HepG2 (cell line): ENCODE data around the gene KSR1. TPM values are rescaled to one million over a fixed set of nuclear protein-coding genes. Genes with fewer than 3 reads are reported as not detected.

Experiments used
- ATAC-seq: fragments of 200-7000 bp; cut with Tn5 transposase; 3 replicates; pipeline ENCODE4 v1.9.1; 2020; ENCODE audit warnings: mild to moderate bottlenecking, moderate library complexity
- BruUV-seq: library from RNA; stranded (reverse); fragments of 400-500 nt; replicated peaks from 2 replicates; lab custom pipeline; 2021; lab: Mats Ljungman, UMichigan
- CTCF ChIA-PET: fragments of 300-600 bp; formaldehyde crosslinking; extraction: SDS; loops from one replicate; lab custom pipeline; 2021; ENCODE audit warnings: low total read pairs, inconsistent platforms, low intra/inter-chr PET ratio; lab: Yijun Ruan, JAX
- POLR2A ChIA-PET: fragments of 350-600 bp; sonication (Branson Sonifier 250); formaldehyde crosslinking; loops from one replicate; lab custom pipeline; 2020; ENCODE audit warnings: antibody characterized with exemption, inconsistent platforms; lab: Yijun Ruan, JAX
- DNase-seq: peaks from one replicate; pipeline ENCODE4 v3.0.0-alpha.2; 2015; ENCODE audit warnings: low spot score
- FAIRE-seq: peaks from 3 replicates; lab custom pipeline; 2011; peaks lifted over from hg19 to GRCh38; lab: Jason Lieb, UNC
- H2AFZ ChIP-seq: one replicate; pipeline ENCODE4 v1.6.1; 2011; ENCODE audit warnings: low read length, inconsistent platforms
- H3K27ac ChIP-seq: fragments of 300-600 bp; 3 replicates; pipeline ENCODE4 v1.8.0; 2011; ENCODE audit warnings: mixed run types, mild to moderate bottlenecking, mixed read lengths, low read length, inconsistent platforms; ENCODE audit not compliant: insufficient read depth; ENCODE audit errors: extremely low read length
- H3K27me3 ChIP-seq, 2 experiments: fragments of 200-600 bp in 1 of 2; 2 replicates in 1 of 2; 3 replicates in 1 of 2; pipeline versions ENCODE4 v1.6.0 to v1.8.0; 2011; ENCODE audit warnings: low read length in 2 of 2, mild to moderate bottlenecking in 2 of 2, moderate library complexity in 2 of 2, inconsistent platforms in 1 of 2; ENCODE audit not compliant: insufficient read depth in 2 of 2, control insufficient read depth in 1 of 2
- H3K36me3 ChIP-seq, 2 experiments: fragments of 200-600 bp in 1 of 2; replicated peaks in 1 of 2; 2 replicates in 1 of 2; 3 replicates in 1 of 2; pipeline versions ENCODE4 v1.5.1 to v1.8.0; 2011; ENCODE audit warnings: low read length in 2 of 2, inconsistent platforms in 1 of 2; ENCODE audit not compliant: insufficient read depth in 2 of 2, control insufficient read depth in 1 of 2
- H3K4me1 ChIP-seq: 2 replicates; pipeline ENCODE4 v1.5.1; 2012; ENCODE audit warnings: low read length, inconsistent platforms; ENCODE audit not compliant: insufficient read depth
- H3K4me2 ChIP-seq: 2 replicates; pipeline ENCODE4 v1.6.0; 2011; ENCODE audit warnings: low read depth, low read length, inconsistent platforms
- H3K4me3 ChIP-seq, 3 experiments: fragments of 200-600 bp in 1 of 3; sonication (generic), shearing (Covaris generic) in 1 of 3; replicated peaks in 1 of 3; 2 replicates each; pipeline ENCODE4 v1.5.1; 2011 to 2016; ENCODE audit warnings: low read length in 3 of 3, inconsistent platforms in 2 of 3, low read depth in 2 of 3, mild to moderate bottlenecking in 2 of 3, control low read depth in 1 of 3, mixed read lengths in 1 of 3; ENCODE audit not compliant: insufficient read depth in 1 of 3
- H3K79me2 ChIP-seq: one replicate; pipeline ENCODE4 v1.6.1; 2011; ENCODE audit warnings: low read length, inconsistent platforms; ENCODE audit not compliant: insufficient read depth
- H3K9ac ChIP-seq: 2 replicates; pipeline ENCODE4 v1.6.0; 2011; ENCODE audit warnings: mild to moderate bottlenecking, low read depth, low read length, inconsistent platforms; ENCODE audit not compliant: insufficient read depth
- H3K9me3 ChIP-seq: 2 replicates; pipeline ENCODE4 v1.5.1; 2012; ENCODE audit warnings: mild to moderate bottlenecking, low read length
- H4K20me1 ChIP-seq: 2 replicates; pipeline ENCODE4 v1.6.0; 2011; ENCODE audit warnings: inconsistent platforms, mild to moderate bottlenecking, low read length, moderate library complexity; ENCODE audit not compliant: insufficient read depth
- ARID2 ChIP-seq: sonication (generic); formaldehyde crosslinking; IDR thresholded peaks from 2 replicates; pipeline ENCODE4 v1.8.1; 2022; ENCODE audit warnings: mild to moderate bottlenecking, missing genetic modification reagents, borderline replicate concordance
- CENPT ChIP-seq: sonication (generic); formaldehyde crosslinking; IDR thresholded peaks from 2 replicates; pipeline ENCODE4 v1.8.0; 2022; ENCODE audit warnings: low read depth, mild to moderate bottlenecking, moderate library complexity, missing genetic modification reagents
- ELK4 ChIP-seq: sonication (generic); formaldehyde crosslinking; IDR thresholded peaks from 2 replicates; pipeline ENCODE4 v1.9.0; 2021; ENCODE audit warnings: missing genetic modification reagents, borderline replicate concordance
- FOXA1 ChIP-seq, 2 experiments: fragments of 450-650 bp in 1 of 2; sonication (generic) in 1 of 2; formaldehyde crosslinking in 1 of 2; IDR thresholded peaks; 2 replicates each; pipeline versions ENCODE4 v1.4.0 to v1.6.1; 2016 to 2020; ENCODE audit warnings: missing genetic modification reagents in 1 of 2
- HOMEZ ChIP-seq: IDR thresholded peaks from 2 replicates; pipeline ENCODE4 v1.6.1; 2016; ENCODE audit warnings: low read depth
- JDP2 ChIP-seq: sonication (generic); formaldehyde crosslinking; IDR thresholded peaks from 2 replicates; pipeline ENCODE4 v1.8.1; 2022; ENCODE audit warnings: missing genetic modification reagents, borderline replicate concordance
- NFRKB ChIP-seq: fragments of 450-650 bp; IDR thresholded peaks from 2 replicates; pipeline ENCODE4 v1.6.1; 2017
- NKX3-1 ChIP-seq: sonication (generic); formaldehyde crosslinking; IDR thresholded peaks from 2 replicates; pipeline ENCODE4 v1.5.0; 2020; ENCODE audit warnings: missing genetic modification reagents
- POLR2AphosphoS2 ChIP-seq: IDR thresholded peaks from 2 replicates; pipeline ENCODE4 v1.6.1; 2011; ENCODE audit warnings: low read depth, low read length, improper control_type of control experiment
- RARG ChIP-seq: sonication (generic); formaldehyde crosslinking; IDR thresholded peaks from 2 replicates; pipeline ENCODE4 v1.4.0; 2020; ENCODE audit warnings: low read depth, mild to moderate bottlenecking, missing genetic modification reagents
- TSC22D2 ChIP-seq: sonication (generic); formaldehyde crosslinking; IDR thresholded peaks from 2 replicates; pipeline ENCODE4 v1.5.1; 2020; ENCODE audit warnings: missing genetic modification reagents, mild to moderate bottlenecking, borderline replicate concordance
- ZNF264 ChIP-seq: sonication (generic); formaldehyde crosslinking; IDR thresholded peaks from 2 replicates; pipeline ENCODE4 v1.4.0; 2020; ENCODE audit warnings: missing genetic modification reagents
- ZNF513 ChIP-seq: sonication (generic); formaldehyde crosslinking; conservative IDR thresholded peaks from 2 replicates; pipeline ENCODE4 v1.5.0; 2020; ENCODE audit warnings: missing genetic modification reagents
- ZNF549 ChIP-seq: sonication (generic); formaldehyde crosslinking; IDR thresholded peaks from 2 replicates; pipeline ENCODE4 v1.5.0; 2020; ENCODE audit warnings: missing genetic modification reagents
- ZNF737 ChIP-seq: sonication (generic); formaldehyde crosslinking; IDR thresholded peaks from 2 replicates; pipeline ENCODE4 v1.5.0; 2020; ENCODE audit warnings: missing genetic modification reagents, mild to moderate bottlenecking, borderline replicate concordance
- ZNF878 ChIP-seq: sonication (generic); formaldehyde crosslinking; IDR thresholded peaks from 2 replicates; pipeline ENCODE4 v1.8.1; 2023; ENCODE audit warnings: mild to moderate bottlenecking, missing genetic modification reagents, moderate library complexity
- ZNF883 ChIP-seq: sonication (generic); formaldehyde crosslinking; IDR thresholded peaks from 2 replicates; pipeline ENCODE4 v1.5.1; 2020; ENCODE audit warnings: mild to moderate bottlenecking, missing genetic modification reagents; ENCODE audit errors: not compliant biosample characterization
- WGBS: methylation state at CpG from one replicate; pipeline ENCODE4 v1.1.6; 2017; ENCODE audit warnings: low lambda C conversion rate; 5-methylcytosine and 5-hydroxymethylcytosine counted together
- in situ Hi-C: cut with HindIII; loops from 2 replicates; pipeline ENCODE4 v1.10.0; 2017; ENCODE audit warnings: low pct_unique_long_range_greater_than_20kb; ENCODE audit not compliant: extremely low pct_ligation_motif_present
- intact Hi-C: fragments of 100-400 bp; cut with micrococcal nuclease; formaldehyde crosslinking; loops from one replicate; pipeline ENCODE4 v1.10.0; 2022; ENCODE audit not compliant: unreplicated experiment
- polyA plus RNA-seq, 8 experiments: library from polyadenylated mRNA; depleted of rRNA in 3 of 8; stranded (reverse) in 7 of 8; unstranded in 1 of 8; fragments of >200 nt; fragmentation: Illumina TruSeq in 4 of 8; extraction: Trizol in 4 of 8; gene quantifications; 2 replicates each; pipeline versions ENCODE4 v1.2.1 to v1.2.3, GENCODE V29; 2011 to 2016; ENCODE audit warnings: low read depth in 4 of 8, missing spikeins in 1 of 8, mixed read lengths in 1 of 8; ENCODE audit not compliant: insufficient read depth in 1 of 8
- total RNA-seq, 5 experiments: library from RNA; depleted of rRNA; stranded (reverse); fragments of >200 nt; fragmentation: Illumina TruSeq; extraction: Trizol; gene quantifications; 2 replicates each; pipeline ENCODE4 v1.2.3, GENCODE V29; 2016; ENCODE audit warnings: low read depth in 1 of 5

The KSR1 gene
- total and polyA plus RNA-seq, 2 of the 13 experiments (the other 11 are each of a cell fraction or from before 2014, with no cell fraction given): 10.1 to 16.6 TPM

- H3K4me2 ChIP-seq: no peak overlapping the region
- H3K4me3 ChIP-seq: no peak overlapping the region
- CTCF ChIA-PET: no interaction called here
- H3K27ac ChIP-seq: no peak overlapping the region
- DNase-seq (no peak), ATAC-seq (no peak)
- intact Hi-C loops: no loop called here
- in situ Hi-C loops: no loop called here
- no TSS peak for BruUV-seq
- H3K4me1 ChIP-seq: no peaks in the 10 kb centered on the region
- no peak overlapping the region for H2AFZ ChIP-seq
- no peaks in the 10 kb centered on the region for H3K79me2 ChIP-seq
- no peak for TF ChIP-seq JDP2 (CRISPR knock-in tag)
- no peak for TF ChIP-seq ZNF513
- no peak for TF ChIP-seq ZNF737
- TF ChIP-seq HOMEZ (CRISPR knock-in tag): no peak
- no peak for TF ChIP-seq ZNF549 (CRISPR knock-in tag)
- no peak for TF ChIP-seq ZNF878 (CRISPR knock-in tag)
- TF ChIP-seq ZNF883 (CRISPR knock-in tag): no peak
- no peak for TF ChIP-seq RARG (CRISPR knock-in tag)
- no peak for TF ChIP-seq NKX3-1 (CRISPR knock-in tag)
- no peak for TF ChIP-seq TSC22D2 (CRISPR knock-in tag)
- TF ChIP-seq POLR2AphosphoS2: no peak
- TF ChIP-seq CENPT (CRISPR knock-in tag): no peak
- no peak for TF ChIP-seq FOXA1 (IDR thresholded peaks at IDR 0.05)
- TF ChIP-seq FOXA1 (CRISPR knock-in tag; IDR thresholded peaks at IDR 0.05): no peak
- TF ChIP-seq ZNF264: no peak
- no peak for TF ChIP-seq ARID2 (CRISPR knock-in tag)
- TF ChIP-seq NFRKB: no peak
- TF ChIP-seq ELK4: no peak
- TF ChIP-seq, all 625 proteins: peak for 0
- Histone ChIP-seq H4K20me1 (no peaks in the 10 kb centered on the region), H3K36me3 (peaks cover 21 to 59% of the 10 kb centered on the region in 2 experiments; a peak in 4 of 5 replicates), H3K27me3 (no peaks in the 10 kb centered on the region), H3K9me3 (no peaks in the 10 kb centered on the region), H3K9ac (no peak overlapping the region)
- no peak for FAIRE-seq
- 99% methylated on average over 4 of the region's 4 CpGs for WGBS
- POLR2A ChIA-PET: no interaction called here
Observed at GRCh38 chr17:27622986-27623385, 166.7 kb downstream of the KSR1 start.
